Measurements from ENCODE around the gene ZNF485.

DNA sequence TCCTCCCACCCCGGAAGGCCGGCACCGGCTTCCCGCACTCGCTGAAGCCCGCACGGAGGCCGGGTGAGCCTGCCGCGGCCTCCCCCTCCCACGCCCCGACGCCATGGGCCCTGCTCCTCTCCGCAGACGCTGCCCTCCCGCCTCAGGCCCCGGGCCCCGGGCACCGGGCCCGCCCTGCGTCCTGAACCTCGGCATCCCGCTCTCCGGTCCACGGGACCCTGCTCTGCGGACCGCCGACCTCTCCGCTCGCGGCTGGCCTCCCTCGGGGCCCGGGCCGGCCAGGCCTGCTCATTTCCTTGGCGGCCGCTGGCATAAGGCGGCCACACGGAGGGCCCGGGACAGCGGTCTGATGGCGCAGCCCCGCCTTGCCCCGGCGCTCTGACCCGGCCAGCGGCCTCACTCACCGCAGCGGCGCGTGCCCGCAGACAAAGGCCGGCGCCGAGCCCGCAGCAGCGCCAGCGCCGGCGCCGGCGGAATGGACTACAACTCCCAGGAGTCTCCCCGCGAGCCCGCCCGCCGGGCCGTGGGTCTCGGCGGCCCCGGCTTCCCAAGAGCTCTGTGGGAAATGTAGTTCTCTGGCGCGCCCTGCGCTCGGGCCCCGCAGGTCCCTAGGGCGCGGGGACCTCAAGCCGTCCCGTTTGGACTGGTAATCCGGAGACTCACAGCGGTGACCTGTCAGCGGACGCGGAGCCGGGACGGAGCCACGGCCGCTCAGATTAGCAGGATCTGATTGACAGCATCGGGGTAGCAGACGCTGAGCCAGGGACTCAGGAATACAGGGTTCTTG, 42.4 kb downstream of the ZNF485 start, which contains the start of gene ZNF32:
- TF ChIP-seq POLR2A (IDR thresholded peaks at IDR 0.05), result peak in 1 of 2 donors; percentile 59
- TF ChIP-seq, protein P1, sequence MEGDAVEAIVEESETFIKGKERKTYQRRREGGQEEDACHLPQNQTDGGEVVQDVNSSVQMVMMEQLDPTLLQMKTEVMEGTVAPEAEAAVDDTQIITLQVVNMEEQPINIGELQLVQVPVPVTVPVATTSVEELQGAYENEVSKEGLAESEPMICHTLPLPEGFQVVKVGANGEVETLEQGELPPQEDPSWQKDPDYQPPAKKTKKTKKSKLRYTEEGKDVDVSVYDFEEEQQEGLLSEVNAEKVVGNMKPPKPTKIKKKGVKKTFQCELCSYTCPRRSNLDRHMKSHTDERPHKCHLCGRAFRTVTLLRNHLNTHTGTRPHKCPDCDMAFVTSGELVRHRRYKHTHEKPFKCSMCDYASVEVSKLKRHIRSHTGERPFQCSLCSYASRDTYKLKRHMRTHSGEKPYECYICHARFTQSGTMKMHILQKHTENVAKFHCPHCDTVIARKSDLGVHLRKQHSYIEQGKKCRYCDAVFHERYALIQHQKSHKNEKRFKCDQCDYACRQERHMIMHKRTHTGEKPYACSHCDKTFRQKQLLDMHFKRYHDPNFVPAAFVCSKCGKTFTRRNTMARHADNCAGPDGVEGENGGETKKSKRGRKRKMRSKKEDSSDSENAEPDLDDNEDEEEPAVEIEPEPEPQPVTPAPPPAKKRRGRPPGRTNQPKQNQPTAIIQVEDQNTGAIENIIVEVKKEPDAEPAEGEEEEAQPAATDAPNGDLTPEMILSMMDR (IDR thresholded peaks at IDR 0.05), result no peak
